NCI-H2029 (cell line): ENCODE measurements around the gene VSIG4.

Experiments
- DNase-seq: peaks from one replicate; lab custom pipeline; 2025; lab: John Stamatoyannopoulos, UW

VSIG4 gene

GRCh38 chrX:66008328-66008970 is 31.4 kb downstream of the VSIG4 start:
- no peak for DNase-seq

- no peak for DNase-seq
Measured at GRCh38 chrX:66007851-66008250, 32.0 kb downstream of the VSIG4 start.

GRCh38 chrX:66005830-66006449 is 33.9 kb downstream of the VSIG4 start:
- no peak for DNase-seq

GRCh38 chrX:66004928-66005829 is 34.7 kb downstream of the VSIG4 start:
- DNase-seq = no peak

- no peak for DNase-seq
Measured at GRCh38 chrX:66002824-66003680, 36.8 kb downstream of the VSIG4 start.

GRCh38 chrX:66001596-66001995 is 38.3 kb downstream of the VSIG4 start:
- DNase-seq = no peak

- DNase-seq = no peak
Measured at GRCh38 chrX:66000628-66001272, 39.1 kb downstream of the VSIG4 start.

GRCh38 chrX:66000178-66000577 is 39.7 kb downstream of the VSIG4 start:
- no peak for DNase-seq

GRCh38 chrX:65999563-66000148 is 40.2 kb downstream of the VSIG4 start:
- DNase-seq = no peak

GRCh38 chrX:65999029-65999562 is 40.8 kb downstream of the VSIG4 start:
- DNase-seq = no peak

- DNase-seq = no peak
Measured at GRCh38 chrX:65997978-65998717, 41.7 kb downstream of the VSIG4 start.

- DNase-seq = no peak
Measured at GRCh38 chrX:65994519-65995506, 45.1 kb downstream of the VSIG4 start.

- no peak for DNase-seq
Measured at GRCh38 chrX:65993915-65994460, 45.9 kb downstream of the VSIG4 start.

- no peak for DNase-seq
Measured at GRCh38 chrX:65993332-65993731, 46.5 kb downstream of the VSIG4 start.

GRCh38 chrX:65990702-65991101 is 49.2 kb downstream of the VSIG4 start:
- no peak for DNase-seq

- no peak for DNase-seq
Measured at GRCh38 chrX:65987811-65988210, 52.1 kb downstream of the VSIG4 start.

- peak; percentile 41 for DNase-seq
Measured at GRCh38 chrX:65985922-65986588, 53.8 kb downstream of the VSIG4 start.

GRCh38 chrX:65985211-65985610 is 54.7 kb downstream of the VSIG4 start:
- no peak for DNase-seq
